Heart left ventricle (tissue), 13 donors: ENCODE results near the gene COA1.
"Not testable (repeated sequence)": the region's sequence is repeated elsewhere in the genome, so short reads cannot be mapped to it uniquely, and the experiment has no call there.

Experiments
- CTCF ChIP-seq, 12 donors: fragments of 200-600 bp; sonication (generic) in 4 of 12; IDR thresholded peaks; one replicate each; pipeline versions ENCODE4 v1.5.0 to v1.8.0; 2018 to 2022; ENCODE audit warnings: antibody characterized with exemption in 12 of 12, mild to moderate bottlenecking in 5 of 12
- POLR2A ChIP-seq, 2 donors: fragments of 450-650 bp; IDR thresholded peaks; one replicate each; pipeline ENCODE4 v1.6.1; 2017; ENCODE audit warnings: antibody characterized with exemption in 2 of 2, mild to moderate bottlenecking in 2 of 2, moderate library complexity in 2 of 2
- donor health status: ischemic (EF 13 %, LVEDD 7.1; RV severe dilation, severe dysfunction).
- donor health status: DM: no; HTN: yes; CAD: no.
- donor health status: DM: no; HTN: no; CAD: no.
- donor health status: ischemic (EF 25% LVEDD 6.9; RV normal size, moderate dysfunction).
- donor health status: ischemic (EF 25% LVEDD 5.7; RV mildly dilated, moderate dysfunction).
- donor health status: ischemic (EF 35%, LVEDD 5.7; RV mildly dilated, moderate dysfunction).
- donor health status: nonischemic (EF 11% LVEDD 7.7; RV severe dilation, severe dysfunction).
- donor health status: DM: yes; HTN: yes; CAD: no.
- donor health status: PGD.
- donor health status: ischemic (EF 29% LVEDD 5.4; RV normal size, mild dysfunction).
- donor health status: nonischemic (EF 23%, LVEDD 6.1; RV moderate dilation, normal function).

GRCh38 chr7:43775255-43775654 is 45.9 kb upstream of the COA1 start:
- TF ChIP-seq POLR2A, CTCF (IDR thresholded peaks at IDR 0.05): not testable (repeated sequence)
